ENCODE measurements around the gene ARL14. TPM values are rescaled to one million over a fixed set of nuclear protein-coding genes. Genes with fewer than 3 reads are reported as not detected.

The ARL14 gene
- total and polyA plus RNA-seq, 2 donors (not counting 3 experiments of a cell fraction or from before 2014, with no cell fraction given), result not detected

DNA sequence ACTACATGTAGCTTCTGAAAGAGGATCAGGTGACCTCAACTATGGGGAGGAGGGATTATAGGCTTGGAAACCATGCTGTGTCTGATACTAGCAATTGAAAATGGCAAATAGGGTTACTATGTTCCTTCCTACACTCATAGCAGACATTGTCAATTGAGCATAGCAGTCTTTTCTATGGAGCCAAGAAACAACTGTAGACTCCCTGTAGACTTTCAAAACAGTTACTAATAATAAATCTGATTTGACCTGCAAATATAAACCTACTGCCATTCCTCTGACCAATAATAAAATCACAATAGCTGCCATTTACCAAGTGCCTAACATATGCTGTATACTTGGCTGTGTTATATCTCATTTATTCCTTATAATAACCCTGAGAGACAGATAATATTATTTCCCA is 8.5 kb upstream of the ARL14 start:
- dilution Hi-C loops (cut with MboI; ENCODE audit: extremely low pct_ligation_motif_present, low sequenced_read_pairs) (no loop called here), intact Hi-C loops (cut with micrococcal nuclease) (no loop called here)
- Histone ChIP-seq H3K4me1 (ENCODE audit: control insufficient read depth, extremely low read depth, insufficient read depth, low read length) (peaks cover 9% of the 10 kb centered on the region), H3K27me3 (ENCODE audit: control insufficient read depth in 2 of 2, insufficient read depth in 2 of 2, low read length in 2 of 2) (no peaks in the 10 kb centered on the region), H3K9me3 (replicated peaks; ENCODE audit: control insufficient read depth, insufficient read depth, low read length) (no peaks in the 10 kb centered on the region), H2AFZ (ENCODE audit: low read depth, low read length) (no peak overlapping the region), H3K27ac (ENCODE audit: insufficient read depth, low read depth, low read length) (no peak overlapping the region), H3K4me2 (ENCODE audit: insufficient read depth, low read length) (no peak overlapping the region), H3K9ac (replicated peaks; ENCODE audit: extremely low read depth, insufficient read depth, low read length) (no peak overlapping the region), H3K4me3 (replicated peaks in 1 of 3; ENCODE audit: insufficient read depth in 1 of 3, low read depth in 1 of 3, low read length in 3 of 3) (no peak overlapping the region), H3K79me2 (ENCODE audit: control insufficient read depth, insufficient read depth, low read length) (no peaks in the 10 kb centered on the region), H3K9me1 (replicated peaks; ENCODE audit: control insufficient read depth, extremely low read depth, insufficient read depth, low read length) (no peaks in the 10 kb centered on the region), H3K36me3 (ENCODE audit: control insufficient read depth in 2 of 2, extremely low read depth in 1 of 2, insufficient read depth in 2 of 2, low read length in 2 of 2) (no peaks in the 10 kb centered on the region), H4K20me1 (replicated peaks; ENCODE audit: control insufficient read depth, extremely low read depth, insufficient read depth, low read length) (no peaks in the 10 kb centered on the region)
- CTCF ChIA-PET, result no interaction called here
- no TSS peak for BruUV-seq (replicated peaks)
- no peak for FAIRE-seq
- POLR2A ChIA-PET, result no interaction called here
- DNase-seq (ENCODE audit: low read depth, low spot score), result no peak
- TF ChIP-seq MAX (IDR thresholded peaks at IDR 0.05; ENCODE audit: insufficient read depth, insufficient read length), result no peak
- TF ChIP-seq MYC (IDR thresholded peaks at IDR 0.05; ENCODE audit: low read depth, low read length), result no peak
- no peak for TF ChIP-seq FOS (IDR thresholded peaks at IDR 0.05; ENCODE audit: borderline replicate concordance, insufficient read depth, low read length)
- no peak for TF ChIP-seq GATA2 (IDR thresholded peaks at IDR 0.05; ENCODE audit: insufficient read depth, insufficient read length, low read depth, low read length)
- no peak for TF ChIP-seq JUN (IDR thresholded peaks at IDR 0.05; ENCODE audit: borderline replicate concordance, insufficient read depth, insufficient read length, low read depth)
- no peak for TF ChIP-seq EZH2 (IDR thresholded peaks at IDR 0.05; ENCODE audit: borderline replicate concordance, low read depth, low read length, severe bottlenecking)
- no peak for TF ChIP-seq POLR2AphosphoS5 (IDR thresholded peaks at IDR 0.05; ENCODE audit: insufficient read depth, low read depth, low read length)
- no peak for TF ChIP-seq POLR2A (IDR thresholded peaks at IDR 0.05; ENCODE audit: low read depth, low read length)
- TF ChIP-seq CTCF (IDR thresholded peaks at IDR 0.05; ENCODE audit: extremely low read depth in 1 of 2, insufficient read depth in 1 of 2, low read depth in 1 of 2, low read length in 2 of 2), result no peak
